GM18507 (cell line): ENCODE data around the gene PNMA3.
A peak's percentile ranks its signal among the peaks of the same experiment; 100 is the strongest.
"Not testable (repeated sequence)": the region's sequence is repeated elsewhere in the genome, so short reads cannot be mapped to it uniquely, and the experiment has no call there.

Experiments used
- DNase-seq: peaks from one replicate; pipeline ENCODE4 v3.0.0; 2011; ENCODE audit warnings: low read depth; ENCODE audit not compliant: insufficient read length; ENCODE audit errors: extremely low spot score
- FAIRE-seq: peaks from 2 replicates; lab custom pipeline; 2011; peaks lifted over from hg19 to GRCh38; lab: Jason Lieb, UNC

The PNMA3 gene, protein sequence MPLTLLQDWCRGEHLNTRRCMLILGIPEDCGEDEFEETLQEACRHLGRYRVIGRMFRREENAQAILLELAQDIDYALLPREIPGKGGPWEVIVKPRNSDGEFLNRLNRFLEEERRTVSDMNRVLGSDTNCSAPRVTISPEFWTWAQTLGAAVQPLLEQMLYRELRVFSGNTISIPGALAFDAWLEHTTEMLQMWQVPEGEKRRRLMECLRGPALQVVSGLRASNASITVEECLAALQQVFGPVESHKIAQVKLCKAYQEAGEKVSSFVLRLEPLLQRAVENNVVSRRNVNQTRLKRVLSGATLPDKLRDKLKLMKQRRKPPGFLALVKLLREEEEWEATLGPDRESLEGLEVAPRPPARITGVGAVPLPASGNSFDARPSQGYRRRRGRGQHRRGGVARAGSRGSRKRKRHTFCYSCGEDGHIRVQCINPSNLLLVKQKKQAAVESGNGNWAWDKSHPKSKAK

DNA sequence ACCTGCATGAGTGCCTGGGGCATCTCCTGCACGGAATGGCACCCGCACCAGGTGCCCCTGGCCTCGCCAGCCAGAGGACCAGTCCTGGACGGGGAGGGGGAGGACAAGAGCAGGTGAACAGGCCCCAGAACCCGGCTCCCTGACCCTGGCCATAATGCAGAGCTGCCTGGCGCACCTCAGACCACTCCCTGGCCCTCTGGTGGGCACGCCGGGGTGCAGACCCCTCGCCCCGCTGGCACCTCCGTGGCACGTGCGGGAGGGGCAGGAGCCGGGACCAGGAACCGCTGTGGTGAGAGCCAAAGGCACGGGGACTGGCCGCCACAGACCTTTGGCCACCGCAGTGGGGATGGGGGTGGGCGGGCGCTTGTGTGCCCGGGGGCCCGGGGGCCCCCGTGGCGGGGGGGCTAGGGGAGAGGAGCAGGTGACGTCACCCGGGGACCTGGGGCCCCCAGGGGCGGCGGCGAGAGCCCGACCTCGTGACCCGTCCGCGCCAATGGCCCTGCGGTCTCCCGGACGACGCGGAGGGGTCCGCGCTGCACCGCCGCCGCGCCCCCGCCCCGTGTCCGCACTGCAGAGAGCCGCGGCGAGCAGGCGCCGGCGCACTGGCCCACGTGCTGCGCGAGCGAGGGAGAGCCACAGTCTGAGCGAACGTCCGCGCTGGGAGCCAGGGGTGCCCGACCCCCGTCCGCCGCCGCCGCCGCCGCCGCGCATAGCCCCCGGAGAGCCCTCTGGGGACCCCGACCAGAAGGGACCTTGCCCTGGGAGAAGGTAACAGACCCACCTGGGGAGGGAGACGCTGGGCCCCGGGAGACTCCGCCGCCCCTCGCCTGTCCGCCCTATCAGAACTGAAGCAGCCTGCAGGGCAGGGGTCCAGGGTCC, at the start of gene PNMA3:
Gene PNMA3 (plus strand): TSS at position 600 of the 879 bp plus-strand sequence. CDS start 586 bp downstream, outside the sequence.
- FAIRE-seq (no peak), DNase-seq (no peak)

DNA sequence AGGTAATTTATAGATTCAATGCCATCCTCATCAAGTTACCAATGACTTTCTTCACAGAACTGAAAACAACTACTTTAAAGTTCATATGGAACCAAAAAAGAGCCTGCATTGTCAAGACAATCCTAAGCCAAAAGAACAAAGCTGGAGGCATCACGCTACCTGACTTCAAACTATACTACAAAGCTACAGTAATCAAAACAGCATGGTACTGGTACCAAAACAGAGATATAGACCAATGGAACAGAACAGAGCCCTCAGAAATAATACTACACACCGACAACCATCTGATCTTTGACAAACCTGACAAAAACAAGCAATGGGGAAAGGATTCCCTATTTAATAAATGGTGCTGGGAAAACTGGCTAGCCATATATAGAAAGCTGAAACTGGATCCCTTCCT, 39.1 kb upstream of the PNMA3 start:
- DNase-seq, FAIRE-seq: not testable (repeated sequence)

DNA sequence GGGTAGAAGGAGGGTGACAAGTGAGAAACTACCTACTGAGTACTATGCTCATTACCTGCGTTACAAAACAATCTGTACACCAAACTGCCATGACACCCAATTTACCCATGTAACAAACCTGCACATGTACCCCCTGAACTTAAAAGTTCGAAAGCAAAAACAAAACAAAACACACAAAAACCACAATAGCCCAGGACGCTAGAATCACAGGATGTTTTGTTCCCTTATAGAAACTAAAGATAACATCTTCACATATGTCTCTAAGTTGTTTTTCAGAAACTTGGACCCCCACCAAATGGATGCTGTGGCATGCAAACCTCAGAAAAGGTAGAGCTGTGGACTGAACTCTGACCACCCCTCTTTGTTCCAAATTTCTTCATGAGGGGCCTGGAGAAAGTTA, 37.1 kb upstream of the PNMA3 start:
- DNase-seq: no peak
- no peak for FAIRE-seq

DNA sequence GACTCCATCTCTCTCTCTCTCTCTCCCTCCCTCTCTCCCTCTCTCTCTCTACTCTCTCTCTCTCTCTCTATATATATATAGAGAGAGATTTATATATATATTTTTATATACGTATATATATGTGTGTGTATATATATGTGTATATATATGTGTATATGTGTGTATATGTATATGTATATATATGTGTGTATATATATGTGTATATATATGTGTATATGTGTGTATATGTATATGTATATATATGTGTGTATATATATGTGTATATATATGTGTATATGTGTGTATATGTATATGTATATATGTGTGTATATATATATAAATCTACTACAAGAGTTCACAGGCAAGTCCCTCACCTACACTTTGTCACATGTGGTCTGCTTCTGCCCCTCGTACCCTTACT, 29.8 kb upstream of the PNMA3 start:
- FAIRE-seq, DNase-seq: not testable (repeated sequence)

DNA sequence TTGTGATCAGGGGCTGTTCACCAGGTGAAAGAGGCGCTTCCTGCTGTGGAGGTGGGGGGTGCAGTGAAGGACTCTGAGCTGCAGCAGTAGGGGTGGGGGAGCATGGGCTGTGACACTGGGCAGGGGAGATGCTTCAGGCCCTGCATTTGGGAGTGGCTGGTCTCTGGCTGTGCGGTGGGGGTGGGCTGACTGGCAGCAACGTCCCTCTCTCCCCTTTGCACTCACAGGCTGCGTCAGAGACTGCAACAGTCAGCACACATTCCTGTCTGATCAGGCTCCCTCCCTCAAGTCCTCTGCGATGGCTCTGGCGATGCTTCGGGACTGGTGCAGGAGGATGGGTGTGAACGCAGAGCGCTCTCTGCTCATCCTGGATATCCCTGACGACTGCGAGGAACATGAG, 27.8 kb upstream of the PNMA3 start:
- peak; percentile 55 for FAIRE-seq
- not testable (repeated sequence) for DNase-seq

DNA sequence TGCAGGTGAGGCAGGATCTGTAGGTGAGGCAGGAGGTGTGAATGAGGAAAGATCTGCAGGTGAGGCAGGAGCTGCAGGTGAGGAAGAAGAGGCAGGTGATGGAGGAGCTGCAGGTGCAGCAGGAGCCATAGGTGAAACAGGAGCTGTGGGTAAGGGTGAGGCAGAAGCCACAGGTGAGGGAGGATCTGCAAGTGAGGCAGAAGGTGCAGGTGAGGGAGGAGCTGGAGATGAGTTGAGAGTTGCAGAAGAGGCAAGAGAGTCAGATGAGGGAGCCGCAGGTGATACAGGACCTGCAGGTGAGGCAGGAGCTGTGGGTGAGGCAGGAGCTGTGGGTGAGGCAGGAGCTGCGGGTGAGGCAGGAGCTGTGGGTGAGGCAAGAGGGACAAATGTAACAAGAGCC, 27.1 kb upstream of the PNMA3 start:
- no peak for FAIRE-seq
- DNase-seq: no peak

DNA sequence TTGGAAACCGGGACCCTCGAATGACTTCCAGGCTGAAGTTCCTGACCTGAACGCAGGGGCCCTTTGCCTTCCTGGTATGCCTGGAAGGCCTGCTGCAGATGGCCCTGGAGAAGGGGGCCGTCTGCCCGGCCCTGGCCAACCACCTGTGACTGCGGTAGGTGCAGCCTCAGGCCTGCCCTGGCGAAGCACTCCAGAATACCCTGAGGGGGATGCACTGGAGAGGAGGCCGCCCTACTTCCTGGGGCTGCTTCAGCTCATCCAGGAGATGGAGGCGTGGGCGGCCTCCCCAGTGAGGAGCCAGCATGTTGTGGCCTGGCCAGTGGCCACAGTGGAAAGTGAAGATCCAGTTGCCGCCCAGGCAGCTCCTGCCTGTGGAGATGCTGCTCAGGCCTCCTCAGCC, 26.4 kb upstream of the PNMA3 start:
- FAIRE-seq (no peak), DNase-seq (no peak)

DNA sequence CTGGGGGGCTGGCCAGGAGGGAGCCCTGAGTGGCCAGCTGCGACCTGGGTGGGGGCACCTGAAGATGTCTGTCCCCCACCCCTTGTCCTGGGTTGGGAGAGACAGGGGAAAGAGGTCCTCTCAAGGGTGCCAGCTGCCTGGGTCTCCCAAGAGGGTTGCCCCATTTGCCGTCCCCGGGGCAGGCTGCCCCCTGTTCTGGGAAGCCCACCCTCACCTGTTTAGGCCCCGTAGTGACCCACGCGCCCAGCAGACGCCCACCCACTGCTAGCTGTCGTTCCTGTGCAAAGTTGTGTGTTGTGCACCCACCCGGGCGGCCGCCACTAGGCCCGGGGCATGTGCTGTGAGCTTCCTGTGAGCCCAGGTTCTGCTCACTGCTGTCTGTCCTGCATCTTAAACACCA, 25.5 kb upstream of the PNMA3 start:
- FAIRE-seq (no peak), DNase-seq (no peak)

DNA sequence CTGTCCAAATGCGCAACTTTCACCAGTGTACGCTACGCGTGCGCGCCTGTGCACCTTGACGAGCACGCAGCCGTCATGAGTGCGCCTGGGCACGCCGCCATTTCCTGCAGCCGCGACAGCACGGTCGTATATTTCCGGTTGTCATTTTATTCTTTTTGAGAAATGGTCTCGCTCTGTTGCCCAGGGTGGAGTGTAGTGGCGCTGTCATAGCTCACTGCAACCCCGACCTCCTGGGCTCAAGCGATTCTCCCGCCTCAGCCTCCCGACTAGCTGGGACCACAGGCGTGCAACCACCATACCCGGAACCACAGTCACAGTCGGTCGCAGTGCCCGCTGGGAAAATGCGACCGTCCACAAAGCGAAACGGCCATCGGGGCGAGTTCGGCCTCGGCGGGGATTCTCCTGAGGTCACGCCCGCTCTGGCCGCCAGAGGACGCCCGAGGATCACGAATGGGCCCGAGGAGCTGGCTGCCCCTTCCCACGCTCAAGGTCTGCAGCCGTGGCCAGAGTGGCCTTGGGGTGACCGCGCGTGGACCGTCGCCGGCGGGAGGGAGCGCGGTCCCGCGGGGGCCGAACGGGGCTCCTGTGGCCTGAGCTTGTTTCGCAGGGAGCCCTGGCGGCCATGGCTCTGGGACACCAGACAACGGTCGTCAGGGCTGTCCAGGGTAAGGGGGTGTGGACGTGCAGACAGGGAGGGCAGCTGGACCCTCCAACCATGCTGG, 23.7 kb upstream of the PNMA3 start:
- peak; percentile 97 for FAIRE-seq
- DNase-seq: peak; percentile 68

DNA sequence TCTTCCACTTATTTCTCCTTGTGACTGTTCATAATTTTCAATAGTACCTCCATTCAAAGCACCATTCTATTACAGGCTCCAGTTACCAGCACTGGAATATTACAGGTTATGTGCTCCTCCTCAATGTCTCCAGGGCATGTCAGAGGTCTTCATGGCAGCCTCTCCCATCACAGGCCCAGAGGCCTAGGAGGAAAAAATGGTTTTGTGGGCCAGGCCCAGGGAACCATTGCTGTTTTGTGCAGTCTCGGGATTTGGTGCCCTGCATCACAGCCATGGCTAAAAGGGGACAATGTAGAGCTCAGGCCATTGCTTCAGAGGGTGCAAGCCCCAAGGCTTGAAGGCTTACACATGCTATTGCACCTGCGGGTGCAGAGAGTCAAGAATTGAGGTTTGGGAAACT, 7.2 kb upstream of the PNMA3 start:
- DNase-seq (no peak), FAIRE-seq (no peak)

DNA sequence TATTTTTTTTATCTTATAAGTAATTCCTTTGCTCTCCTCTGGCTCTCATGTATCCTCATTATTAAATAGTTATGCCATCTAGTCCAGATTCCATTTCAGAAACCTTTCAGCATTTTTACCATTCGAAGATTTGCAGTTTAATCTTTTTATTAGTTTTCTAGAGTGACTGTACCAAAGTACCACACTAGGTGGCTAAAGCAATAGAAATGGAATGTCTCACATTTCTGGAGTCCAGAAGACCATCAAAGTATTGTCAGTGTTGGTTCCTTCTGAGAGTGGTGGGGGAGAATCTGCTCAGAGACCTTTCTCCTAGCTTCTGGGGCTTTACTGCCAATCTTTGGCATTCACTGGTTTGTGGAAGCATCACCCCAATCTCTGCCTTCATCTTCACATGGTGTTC, 3.7 kb upstream of the PNMA3 start:
- no peak for DNase-seq
- no peak for FAIRE-seq

DNA sequence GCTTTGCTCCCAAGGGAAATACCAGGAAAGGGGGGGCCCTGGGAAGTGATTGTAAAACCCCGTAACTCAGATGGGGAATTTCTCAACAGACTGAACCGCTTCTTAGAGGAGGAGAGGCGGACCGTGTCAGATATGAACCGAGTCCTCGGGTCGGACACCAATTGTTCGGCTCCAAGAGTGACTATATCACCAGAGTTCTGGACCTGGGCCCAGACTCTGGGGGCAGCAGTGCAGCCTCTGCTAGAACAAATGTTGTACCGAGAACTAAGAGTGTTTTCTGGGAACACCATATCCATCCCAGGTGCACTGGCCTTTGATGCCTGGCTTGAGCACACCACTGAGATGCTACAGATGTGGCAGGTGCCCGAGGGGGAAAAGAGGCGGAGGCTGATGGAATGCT, 1.0 kb downstream of the PNMA3 start:
- DNase-seq: no peak
- no peak for FAIRE-seq

DNA sequence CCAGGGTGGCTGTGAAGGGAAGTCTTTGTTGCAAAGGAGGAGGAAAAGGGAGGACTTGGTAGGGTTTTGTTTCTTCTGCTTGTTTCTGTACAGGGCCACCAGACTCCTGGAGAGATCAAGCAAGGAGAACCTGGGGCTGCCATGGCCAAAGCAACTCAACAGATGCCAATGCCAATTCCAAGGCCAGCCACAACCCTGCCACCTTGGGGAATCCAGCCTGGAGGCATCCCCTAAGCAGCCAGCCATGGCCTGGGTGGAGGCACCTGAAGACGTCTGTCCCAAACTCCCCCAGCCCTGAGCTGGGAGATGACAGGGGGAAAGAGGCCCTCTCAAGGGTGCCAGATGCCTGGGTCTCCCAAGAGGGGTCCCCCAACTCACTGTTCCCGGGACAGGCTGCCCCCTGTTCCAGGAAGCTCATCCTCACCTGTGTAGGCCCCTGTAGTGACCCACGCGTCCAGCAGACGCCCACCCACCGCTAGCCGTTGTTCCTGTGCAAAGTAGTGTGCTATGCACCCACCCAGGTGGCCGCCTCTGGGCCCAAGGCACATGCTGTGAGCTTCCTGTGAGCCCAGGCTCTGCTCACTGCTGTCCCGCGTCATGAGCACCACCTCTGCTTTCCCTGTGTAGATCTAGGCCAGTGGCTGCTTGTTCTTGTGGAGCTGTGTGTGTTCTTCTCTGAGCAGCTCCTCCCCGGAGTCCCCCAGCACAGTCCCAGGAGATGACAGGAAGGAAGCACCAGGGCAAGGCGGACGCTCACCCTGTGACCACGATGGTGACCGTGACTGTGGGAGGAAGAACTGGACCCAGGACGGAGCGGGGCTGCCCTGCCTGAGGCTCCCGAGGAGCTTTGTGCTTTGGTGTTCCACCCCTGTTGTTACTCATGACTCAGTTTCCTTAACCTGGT, 3.2 kb downstream of the PNMA3 start:
- DNase-seq (no peak), FAIRE-seq (no peak)

DNA sequence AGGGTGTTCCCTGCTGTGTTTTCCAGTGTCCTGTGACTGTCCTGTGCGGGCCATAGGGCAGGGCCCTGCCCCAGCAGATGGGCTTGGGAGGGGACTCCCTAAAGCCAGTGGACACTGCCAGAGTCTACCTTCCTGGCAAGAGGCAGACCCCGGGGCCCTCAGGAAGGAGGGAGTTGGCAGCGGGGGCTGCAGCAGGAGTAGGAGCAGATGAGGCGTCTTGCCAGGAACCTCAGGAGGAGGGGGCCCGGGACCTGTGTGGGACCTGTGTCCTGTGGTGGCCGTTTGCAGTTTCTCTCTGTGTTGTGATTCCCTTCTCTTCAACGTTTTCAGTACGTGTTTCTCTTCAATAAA, 3.8 kb downstream of the PNMA3 start:
- no peak for FAIRE-seq

DNA sequence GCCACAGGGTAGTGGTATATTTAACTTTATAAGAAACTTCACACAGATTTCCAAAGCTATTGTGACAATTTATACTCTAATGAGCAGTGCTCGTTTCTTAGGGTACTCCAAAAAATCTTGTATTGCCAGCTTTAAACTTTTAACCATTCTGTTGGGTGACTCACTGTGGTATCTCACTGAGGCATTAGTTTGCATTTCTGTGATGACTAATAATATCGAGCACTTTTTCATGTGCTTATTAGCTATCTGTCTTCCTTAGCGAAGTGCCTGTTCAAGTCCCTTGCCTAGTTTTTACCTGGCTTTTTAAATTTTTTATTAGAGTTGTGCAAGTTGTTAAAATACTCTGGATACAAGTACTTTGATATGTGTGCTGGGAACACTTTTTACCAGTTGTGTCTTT, 5.5 kb downstream of the PNMA3 start:
- FAIRE-seq: no peak
- DNase-seq: no peak

More for the DNA sequence above, 3.8 kb downstream of the PNMA3 start:
- no peak for DNase-seq

DNA sequence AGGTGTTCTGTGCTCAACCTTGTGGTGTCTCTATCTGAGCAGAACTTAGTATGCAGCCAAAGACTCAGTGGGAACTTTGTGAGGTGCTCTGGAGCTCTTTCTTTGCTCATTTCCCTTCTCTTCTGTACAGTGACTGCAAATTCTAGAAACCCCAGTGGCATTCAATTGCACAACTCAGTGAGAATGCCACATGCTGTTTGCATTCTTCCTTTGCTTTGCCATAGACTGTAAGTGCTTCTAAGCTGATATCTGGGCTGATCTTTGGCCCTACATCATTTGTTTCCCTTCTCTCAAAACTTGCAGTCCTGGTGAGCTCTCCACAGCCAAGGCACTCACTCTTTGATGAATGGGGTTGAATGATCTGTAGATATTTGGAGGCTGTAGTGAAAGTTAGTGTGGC, 7.0 kb downstream of the PNMA3 start:
- no peak for DNase-seq
- no peak for FAIRE-seq

DNA sequence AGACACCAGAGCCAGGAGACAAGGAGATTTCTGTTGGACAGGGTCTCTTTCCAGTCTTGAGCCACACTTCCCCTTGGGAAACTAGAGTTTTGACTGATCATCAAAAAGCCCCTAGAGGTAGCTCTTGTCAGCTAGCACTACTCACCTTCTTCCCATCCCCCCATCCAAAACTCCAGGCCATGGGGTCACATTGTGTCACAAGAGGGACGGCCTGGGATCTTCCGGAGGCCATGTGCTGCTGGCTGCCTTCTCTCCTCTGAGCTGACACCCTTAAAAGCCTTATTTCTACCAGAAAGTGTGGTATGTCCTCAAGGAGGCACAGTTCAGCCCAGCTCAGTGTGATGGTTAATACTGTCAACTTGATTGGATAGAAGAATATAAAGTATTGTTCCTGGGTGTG, 7.8 kb downstream of the PNMA3 start:
- FAIRE-seq: no peak

DNA sequence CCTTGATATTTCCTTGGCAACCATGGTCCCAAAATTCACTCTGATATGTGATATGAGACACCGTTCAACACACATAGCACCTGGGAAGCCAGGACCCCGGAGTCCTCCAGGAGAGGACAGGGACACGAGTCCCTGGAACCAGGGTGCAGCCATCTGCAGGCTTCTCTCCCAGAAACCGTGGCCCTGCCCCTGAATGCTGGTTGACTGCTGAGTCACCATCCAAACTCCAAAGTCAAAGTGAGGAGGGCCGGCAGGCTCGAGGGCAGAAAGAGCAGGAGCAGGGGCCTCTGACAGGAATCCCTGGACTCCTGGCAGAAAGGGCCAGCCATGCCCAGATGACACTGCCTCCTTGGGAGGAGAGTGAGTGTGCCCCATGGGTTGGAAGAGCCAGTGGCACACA, 9.1 kb downstream of the PNMA3 start:
- FAIRE-seq: no peak
- DNase-seq: no peak

More for the DNA sequence above, 7.8 kb downstream of the PNMA3 start:
- no peak for DNase-seq

DNA sequence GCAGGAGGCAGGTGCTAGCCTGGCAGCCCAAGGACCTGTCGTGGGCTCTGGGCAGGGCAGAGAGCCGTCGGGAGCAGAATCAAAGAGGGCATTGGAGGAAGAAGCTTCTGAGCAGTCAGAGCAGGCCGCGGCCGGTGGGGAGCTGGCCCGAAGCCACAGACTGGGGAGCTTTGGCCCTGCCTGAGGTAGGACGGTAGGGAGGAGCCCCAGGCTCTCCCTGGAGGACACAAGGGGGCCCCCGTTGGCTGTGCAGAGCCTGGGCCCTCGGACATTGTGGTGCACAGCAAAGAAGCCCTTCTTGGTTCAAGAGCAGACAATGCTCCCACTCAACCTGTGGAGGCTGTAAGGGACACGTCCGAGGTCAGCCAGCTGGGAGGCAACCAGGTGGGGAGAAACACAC, 10.1 kb downstream of the PNMA3 start:
- not testable (repeated sequence) for FAIRE-seq, DNase-seq
